Measurements from ENCODE around the gene FERMT1. TPM values are rescaled to one million over a fixed set of nuclear protein-coding genes. Genes with fewer than 3 reads are reported as not detected.

The FERMT1 gene
- total RNA-seq, 1 donor from 2014 or later, result 3.5 TPM

Other genes starting within 250 kb of the FERMT1 start
- not detected for gene CHGB, start 211.5 kb downstream of the FERMT1 start, total RNA-seq
- 9.3 TPM for gene TRMT6, start 172.5 kb downstream of the FERMT1 start, total RNA-seq
- gene MCM8, start 172.4 kb downstream of the FERMT1 start, total RNA-seq, result 3.7 TPM
- 27.1 TPM for gene CRLS1, start 116.9 kb downstream of the FERMT1 start, total RNA-seq
- 0.36 TPM for gene LRRN4, start 69.0 kb downstream of the FERMT1 start, total RNA-seq